Stimulated activated CD4-positive, alpha-beta T cell treated with anti-CD3 and anti-CD28 coated beads, Interleukin-1b, Interleukin-23, amount 100 ng/mL, for 1 hour (primary cell): ENCODE results near the gene TICAM2.
"Not testable (repeated sequence)": the region's sequence is repeated elsewhere in the genome, so short reads cannot be mapped to it uniquely, and the experiment has no call there.

ENCODE experiments used
- DNase-seq, 2 donors: peaks; one replicate each; pipeline ENCODE4 v3.0.0-alpha.2; 2020; ENCODE audit warnings: low read depth in 2 of 2

TICAM2 gene

GRCh38 chr5:115601701-115602590 lies at the start of gene TICAM2:
TSS of gene TICAM2 (minus strand) at chr5:115602479. CDS start at chr5:115581256, 21,223 bp downstream.
- peak in 1 of 2 donors; percentile 43 for DNase-seq

DNA sequence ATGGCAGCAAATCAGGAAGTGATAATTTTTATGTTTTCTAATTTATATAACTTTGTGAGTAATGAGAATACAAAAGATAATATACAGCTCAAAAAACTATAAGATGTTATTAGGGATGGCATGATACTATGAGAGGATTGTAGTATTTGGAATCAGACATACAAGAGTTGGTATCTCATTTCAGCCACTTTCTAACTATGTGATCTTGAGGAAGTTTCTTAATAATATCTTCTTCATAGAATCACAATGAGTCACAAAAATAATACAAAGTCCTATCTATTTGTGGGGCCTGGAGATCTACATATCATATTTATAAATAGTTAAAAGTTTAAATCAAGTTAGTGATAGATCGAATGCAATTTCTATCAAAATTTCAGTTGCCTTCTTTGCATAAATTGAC lies 47.3 kb upstream of the TICAM2 start:
- DNase-seq, result no peak

GRCh38 chr5:115648056-115648455 lies 45.8 kb upstream of the TICAM2 start:
- no peak for DNase-seq

GRCh38 chr5:115645386-115645785 lies 43.1 kb upstream of the TICAM2 start:
- not testable (repeated sequence) for DNase-seq

DNA sequence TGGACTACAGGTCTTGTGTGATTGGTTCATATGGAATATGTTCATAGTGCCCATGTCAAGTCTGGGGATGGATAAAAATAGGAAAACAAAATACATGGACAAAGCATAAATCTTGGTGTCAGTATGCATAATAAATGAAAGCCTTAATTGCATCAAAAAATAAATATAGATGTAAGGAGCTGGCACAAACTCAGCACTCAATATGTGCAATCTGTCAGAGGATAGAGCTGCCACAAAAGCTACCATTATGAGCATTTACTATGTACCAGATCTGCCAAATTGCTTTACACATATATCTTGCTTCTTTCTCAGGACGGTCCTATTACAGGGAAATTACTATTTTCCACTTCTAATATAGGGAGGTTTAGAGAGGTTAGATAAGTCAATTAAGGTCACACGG lies 41.8 kb upstream of the TICAM2 start:
- no peak for DNase-seq

- DNase-seq, result no peak
Observed at GRCh38 chr5:115641948-115642347, 39.7 kb upstream of the TICAM2 start.

DNA sequence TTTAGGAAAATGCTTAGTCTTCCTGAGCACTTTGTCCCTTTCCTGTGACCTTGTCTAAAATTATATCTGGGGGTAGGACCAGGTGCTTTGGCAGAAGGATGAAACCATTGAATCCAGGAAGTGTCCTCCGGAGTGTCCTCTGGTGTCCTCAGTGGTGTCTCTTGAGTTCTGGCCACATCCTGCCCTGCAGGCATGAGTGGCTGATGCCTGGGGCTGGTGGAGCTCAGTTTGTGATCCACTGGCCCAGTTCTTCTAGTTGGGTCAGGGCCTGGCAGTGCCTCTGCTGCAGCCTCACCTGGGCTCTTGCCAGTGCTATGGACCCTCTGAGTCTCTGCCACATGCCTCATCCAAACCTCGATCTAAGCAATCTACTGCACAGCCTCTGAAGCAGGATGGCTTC lies 38.0 kb upstream of the TICAM2 start:
- DNase-seq, result no peak

GRCh38 chr5:115639377-115639776 lies 37.1 kb upstream of the TICAM2 start:
- no peak for DNase-seq

- no peak for DNase-seq
Observed at GRCh38 chr5:115637507-115637906, 35.2 kb upstream of the TICAM2 start.

DNA sequence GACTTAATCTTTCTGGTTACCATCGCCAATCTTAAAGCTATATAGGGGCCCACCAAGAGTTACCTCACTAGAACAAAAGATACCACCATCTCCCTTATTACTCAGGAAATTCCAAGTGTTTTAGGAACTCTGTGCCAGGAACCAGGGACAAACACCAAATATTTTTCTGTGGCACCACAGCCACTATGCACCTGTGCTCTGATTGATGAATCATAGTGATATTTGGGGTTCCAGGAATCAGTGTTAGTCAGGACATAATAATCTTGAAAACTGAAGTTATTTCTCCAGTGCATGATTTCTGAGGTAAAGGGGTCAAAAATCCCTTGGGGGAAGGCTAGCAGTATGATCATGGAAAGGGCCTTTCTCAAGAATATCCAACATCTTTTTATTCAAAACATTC lies 33.7 kb upstream of the TICAM2 start:
- DNase-seq, result no peak

DNA sequence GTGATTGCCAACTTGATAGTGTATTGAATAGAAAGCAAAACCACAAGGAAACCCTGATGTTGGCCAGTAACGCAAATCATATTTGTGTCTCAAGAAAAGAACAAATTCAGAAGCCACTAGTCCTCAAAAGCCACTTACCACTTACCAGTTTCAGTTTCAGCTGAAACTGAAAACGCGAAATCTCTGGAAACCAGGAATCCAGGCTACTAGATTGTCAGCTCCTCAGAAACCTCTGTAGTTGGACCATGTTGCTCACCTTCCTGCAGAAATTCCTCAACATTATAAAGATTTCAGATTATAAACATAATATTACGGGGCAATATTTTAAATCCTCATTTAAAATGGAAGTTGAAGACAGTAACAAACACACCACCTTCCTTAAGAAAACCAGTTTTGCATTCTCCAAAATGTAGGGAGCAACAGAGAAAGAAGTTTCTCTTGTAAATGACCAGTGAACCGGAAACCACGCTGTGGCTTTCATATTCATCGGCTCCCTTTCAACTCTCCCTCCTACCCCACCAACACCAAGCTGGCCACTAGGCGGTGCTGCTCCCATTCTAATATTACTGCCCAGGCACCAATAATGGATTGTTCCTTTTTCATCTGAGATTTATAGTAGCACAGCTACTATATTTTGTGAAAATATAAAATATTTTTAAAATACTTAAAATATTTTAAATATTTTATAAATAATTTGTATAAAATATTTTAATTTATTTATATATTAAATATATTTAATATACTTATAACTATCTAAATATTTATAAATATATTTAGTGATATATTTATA lies 32.3 kb upstream of the TICAM2 start:
- DNase-seq, result peak; percentile 49 to 75

DNA sequence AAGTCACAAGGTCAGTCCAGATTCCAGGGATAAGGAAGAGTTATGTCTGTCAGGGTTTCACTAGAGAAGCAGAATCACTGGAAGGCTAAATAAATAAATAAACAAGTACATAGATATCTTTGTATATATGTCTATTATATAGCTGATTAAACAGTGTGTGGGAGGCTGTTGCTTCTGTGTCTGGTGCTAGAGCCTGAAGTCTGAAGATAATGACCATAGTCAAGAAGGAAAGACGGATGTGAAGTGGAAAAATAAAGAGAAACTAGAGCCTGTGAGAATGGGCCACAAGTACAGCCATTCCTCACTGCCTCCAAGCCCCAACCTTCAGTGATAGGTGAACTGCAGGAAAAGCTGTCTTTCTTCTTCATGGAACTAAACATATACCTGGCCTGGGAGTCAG lies 27.6 kb upstream of the TICAM2 start:
- no peak for DNase-seq

GRCh38 chr5:115627295-115627865 lies 25.1 kb upstream of the TICAM2 start:
- DNase-seq, result no peak

DNA sequence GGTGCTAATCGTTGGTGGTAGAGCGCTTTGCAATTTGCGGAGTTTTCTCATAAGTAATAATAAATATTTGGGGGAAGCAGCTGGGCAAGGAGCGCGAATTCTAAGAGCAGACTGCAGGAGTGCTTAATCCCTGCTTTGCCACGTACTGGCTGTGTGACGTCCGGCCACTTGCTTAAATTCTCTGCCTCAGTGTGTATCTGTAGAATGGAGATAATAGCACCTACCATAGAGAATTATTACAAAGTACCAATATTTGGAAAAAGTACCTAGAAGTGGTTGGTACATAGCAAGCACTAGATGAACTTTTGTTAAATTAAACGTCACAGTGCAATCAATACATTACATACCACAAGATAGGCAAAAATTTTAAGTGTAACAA lies 24.2 kb upstream of the TICAM2 start:
- no peak for DNase-seq

GRCh38 chr5:115625579-115626444 lies 23.5 kb upstream of the TICAM2 start, which contains the start of gene TMED7:
TSS of gene TMED7 (minus strand) at chr5:115626036. CDS start at chr5:115625792, 244 bp downstream.
- DNase-seq, result peak; percentile 98 to 100

DNA sequence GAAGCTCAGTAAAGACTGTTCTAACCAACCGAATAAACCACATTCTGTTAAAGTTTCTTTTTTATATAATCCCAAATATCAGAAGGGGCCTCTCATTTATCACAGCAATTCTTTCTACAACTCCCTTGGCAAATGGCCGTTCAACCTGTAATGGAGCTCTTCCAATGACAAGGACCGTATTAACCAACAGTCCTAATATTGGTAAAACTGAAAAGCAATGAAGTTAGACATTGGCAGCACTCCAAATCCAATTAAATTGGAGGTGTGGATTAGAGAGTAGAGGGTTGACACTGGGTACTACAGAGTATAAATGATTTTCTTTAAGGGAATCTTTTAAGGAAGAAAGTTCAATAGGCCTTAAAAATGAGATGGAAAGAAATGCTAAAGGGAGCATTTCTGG lies 22.7 kb upstream of the TICAM2 start:
- no peak for DNase-seq

DNA sequence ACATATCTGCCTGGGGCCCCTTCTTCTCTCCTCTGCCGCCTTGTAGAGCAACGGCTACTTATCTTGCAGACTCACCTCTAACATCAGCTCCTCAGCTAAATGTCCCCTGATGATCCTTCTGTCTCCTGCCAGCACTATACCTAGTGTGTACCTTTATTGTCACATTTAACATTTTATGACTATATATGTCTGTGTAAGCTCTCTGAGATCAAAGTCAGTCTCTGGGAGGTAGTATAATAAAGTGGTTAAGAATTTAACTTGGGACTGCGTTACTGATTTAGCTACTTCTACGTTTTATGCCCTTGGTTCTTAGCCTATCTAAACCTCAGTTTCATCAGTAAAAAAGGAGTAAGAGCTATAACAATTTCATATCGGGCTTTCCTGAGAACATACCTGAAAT lies 21.4 kb upstream of the TICAM2 start:
- no peak for DNase-seq

DNA sequence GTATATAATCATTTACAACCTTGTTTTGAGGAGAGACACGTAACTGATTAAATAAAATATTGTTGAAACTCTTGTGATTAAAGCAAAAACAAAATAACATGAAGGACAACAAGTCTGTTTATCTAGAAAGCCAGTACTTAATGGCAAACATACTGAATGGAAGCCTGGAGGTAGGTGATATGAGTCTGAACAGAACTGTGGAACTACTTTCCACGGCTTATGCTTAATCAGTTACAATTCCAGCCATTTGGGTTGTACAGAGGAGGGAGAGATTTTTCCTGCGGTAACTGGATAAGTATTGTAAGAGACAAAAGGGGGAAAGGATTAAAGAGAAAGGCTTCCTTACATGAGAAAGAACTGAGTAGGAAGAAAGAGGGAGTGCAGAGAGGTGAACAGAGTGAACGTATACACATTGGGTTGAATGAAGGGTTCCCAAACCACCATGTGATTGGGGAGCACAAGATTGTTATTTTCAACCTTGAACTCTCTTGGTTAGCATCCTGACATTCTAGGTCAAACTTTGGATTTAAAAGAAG lies 19.2 kb upstream of the TICAM2 start:
- DNase-seq, result no peak

GRCh38 chr5:115616892-115617291 lies 14.6 kb upstream of the TICAM2 start:
- no peak for DNase-seq

- no peak for DNase-seq
Observed at GRCh38 chr5:115616472-115616871, 14.2 kb upstream of the TICAM2 start.

DNA sequence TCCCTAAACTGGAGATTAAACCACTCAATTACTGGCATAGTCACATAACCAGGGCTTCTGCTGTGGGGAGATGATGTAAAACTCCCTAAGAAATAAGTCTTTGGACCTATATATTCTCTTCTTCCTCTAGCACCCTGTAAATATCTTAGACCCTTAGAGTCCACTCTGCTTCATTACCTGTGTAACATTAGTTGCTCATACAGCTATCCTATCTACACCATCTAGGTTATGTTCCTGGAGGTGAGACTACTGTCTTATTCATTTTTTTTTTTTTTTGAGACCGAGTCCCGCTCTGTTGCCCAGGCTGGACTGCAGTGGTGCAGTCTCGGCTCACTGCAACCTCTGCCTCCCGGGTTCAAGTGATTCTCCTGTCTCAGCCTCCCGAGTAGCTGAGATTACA lies 9.6 kb upstream of the TICAM2 start:
- DNase-seq, result no peak
